GM21390 (cell line): ENCODE data around the gene ZDHHC9.

Experiments
- ATAC-seq: cut with Tn5 transposase; IDR thresholded peaks from one replicate; pipeline ENCODE4 v1.9.1; 2021; ENCODE audit not compliant: unreplicated experiment

Gene ZDHHC9

GRCh38 chrX:129787336-129788055, 56.2 kb downstream of the ZDHHC9 start:
- ATAC-seq: no peak

GRCh38 chrX:129786210-129786651, 57.5 kb downstream of the ZDHHC9 start:
- ATAC-seq: peak; percentile 81

DNA sequence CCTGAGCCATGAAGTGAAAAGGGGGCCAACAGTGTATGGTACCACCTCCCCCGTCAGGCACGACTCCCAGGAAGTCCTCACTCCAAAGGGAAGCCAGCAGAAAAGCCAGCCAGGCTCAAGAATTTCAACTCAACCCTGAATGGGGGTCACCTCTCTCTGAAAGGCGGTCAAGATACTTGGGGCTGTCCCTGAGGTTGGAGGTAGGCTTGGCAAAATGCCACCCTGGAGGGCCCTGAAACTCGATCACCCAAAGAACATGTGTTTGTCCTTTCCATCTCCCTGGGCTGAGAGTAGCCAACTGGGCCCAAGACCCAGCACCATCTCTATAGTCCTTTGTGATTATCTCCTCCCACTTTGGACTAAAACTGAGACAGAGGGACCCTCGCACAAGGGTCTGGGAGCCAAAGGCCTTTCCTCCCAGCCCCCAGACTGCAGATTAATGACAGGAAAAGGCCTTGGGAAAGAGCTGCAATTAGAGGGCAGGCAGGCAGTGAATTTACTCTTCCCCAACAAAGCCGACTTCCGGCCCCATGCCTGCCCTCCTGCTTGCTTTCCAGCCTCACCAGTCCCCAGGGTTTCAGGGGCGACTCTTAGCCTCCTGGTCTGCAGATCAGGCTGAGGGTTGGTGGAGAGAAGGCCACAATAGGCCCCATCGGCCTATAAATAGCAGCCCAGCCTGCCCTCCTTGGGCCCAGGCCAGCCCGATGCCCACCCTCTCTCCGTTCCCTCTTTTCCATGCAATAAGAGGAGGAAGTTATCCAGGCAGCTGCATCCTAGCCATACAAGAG, 58.3 kb downstream of the ZDHHC9 start:
- ATAC-seq: no peak

DNA sequence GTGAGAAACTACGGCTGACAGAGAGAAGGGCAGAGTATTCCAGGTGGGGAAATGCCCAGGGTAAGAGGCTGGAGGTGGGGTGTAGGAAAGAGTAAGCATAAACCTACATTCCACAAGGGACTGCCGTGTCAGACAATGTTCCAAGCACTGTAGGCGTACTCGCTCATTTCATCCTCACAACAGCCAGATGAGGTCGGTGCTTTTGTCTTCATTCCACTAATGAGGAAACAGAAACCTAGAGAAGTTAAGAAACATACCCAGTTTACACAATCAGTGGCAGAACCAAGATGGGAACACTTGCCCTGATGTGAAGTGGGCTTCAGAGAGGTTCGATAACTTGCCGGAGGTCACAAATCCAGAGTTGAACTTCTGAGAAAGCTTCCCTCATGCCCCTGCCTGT, 59.3 kb downstream of the ZDHHC9 start:
- no peak for ATAC-seq

- no peak for ATAC-seq
These were observed 60.4 kb downstream of the ZDHHC9 start for GRCh38 chrX:129783291-129783713.

- no peak for ATAC-seq
These were observed 61.0 kb downstream of the ZDHHC9 start for GRCh38 chrX:129782706-129783105.

GRCh38 chrX:129781680-129782495, 61.8 kb downstream of the ZDHHC9 start:
- ATAC-seq: no peak

- peak; percentile 76 for ATAC-seq
These were observed 62.5 kb downstream of the ZDHHC9 start for GRCh38 chrX:129781134-129781672.

DNA sequence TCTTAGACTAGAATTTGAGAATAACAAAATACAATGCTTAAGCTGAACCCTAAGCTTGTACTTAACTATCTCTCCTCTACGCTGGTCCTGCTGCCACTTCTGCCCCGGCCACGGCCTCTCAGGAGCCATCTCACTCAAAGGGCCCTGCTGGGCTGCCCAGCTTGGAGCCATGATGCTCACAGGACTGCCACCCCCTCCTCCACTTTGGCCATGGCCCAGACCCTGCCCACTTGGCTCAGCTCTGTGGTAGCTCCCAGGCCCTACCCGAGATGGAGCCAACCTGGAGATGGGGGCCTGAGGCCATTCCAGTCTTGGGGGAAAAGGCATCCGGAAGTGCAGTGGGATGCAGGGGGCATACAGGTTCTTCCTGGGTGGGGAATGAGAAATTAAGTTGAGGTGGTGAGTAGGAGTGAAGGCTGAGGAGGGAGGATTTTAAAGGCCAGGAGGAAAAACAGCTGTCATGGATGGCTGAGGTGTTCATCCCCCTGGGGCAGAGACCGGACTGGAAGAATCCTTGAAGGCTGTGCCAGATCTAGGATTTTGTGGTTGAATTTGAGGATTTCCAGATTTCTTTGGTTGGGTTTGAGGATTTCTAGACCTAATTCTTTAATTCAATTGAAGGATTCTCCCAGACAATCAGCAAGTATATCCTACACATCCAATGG, 63.1 kb downstream of the ZDHHC9 start:
- no peak for ATAC-seq

GRCh38 chrX:129779747-129780146, 63.9 kb downstream of the ZDHHC9 start, which contains the start of gene SASH3:
TSS of gene SASH3 (plus strand) at chrX:129779949. CDS start at chrX:129780098, 149 bp downstream.
- ATAC-seq: peak; percentile 30

GRCh38 chrX:129779086-129779672, 64.5 kb downstream of the ZDHHC9 start:
- no peak for ATAC-seq

- peak; percentile 31 for ATAC-seq
These were observed 66.3 kb downstream of the ZDHHC9 start for GRCh38 chrX:129777218-129778030.

DNA sequence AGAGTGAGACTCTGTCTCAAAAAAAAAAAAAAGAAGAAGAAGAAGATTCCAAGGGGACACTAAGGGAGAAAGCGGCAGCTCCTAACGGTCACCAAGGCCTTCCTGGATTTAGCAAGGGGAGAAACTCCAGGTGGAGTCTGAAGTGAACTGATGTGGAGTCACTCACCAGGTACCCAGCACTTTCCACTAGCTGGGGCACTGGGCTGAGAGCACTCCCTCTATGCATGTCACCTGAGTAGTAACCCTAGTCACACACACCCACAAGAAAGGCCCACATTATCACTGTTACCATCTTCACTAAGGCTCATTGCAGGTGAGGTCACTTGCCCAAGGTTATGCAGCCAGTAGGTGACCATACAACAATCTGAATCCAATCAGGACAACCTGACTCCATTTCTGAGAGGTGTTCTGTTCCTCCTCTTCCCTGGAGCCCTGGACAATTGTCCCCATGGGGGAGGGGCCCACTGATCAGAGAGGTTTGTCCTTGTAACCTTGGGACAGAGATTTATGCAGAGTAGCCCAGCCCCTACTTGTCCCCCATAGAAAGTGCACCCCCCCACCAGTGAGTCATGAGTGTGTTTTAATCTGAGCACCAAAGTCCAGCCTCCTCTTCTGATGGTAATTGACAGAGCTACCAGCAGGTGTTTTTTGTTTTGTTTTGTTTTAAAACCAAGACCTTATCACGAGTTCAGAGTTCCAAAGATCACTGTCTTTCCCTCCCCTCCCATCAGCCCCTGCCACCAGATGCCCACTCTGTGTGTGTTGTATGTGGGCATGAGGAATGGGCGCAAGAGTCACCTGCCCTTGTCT, 69.8 kb downstream of the ZDHHC9 start:
- no peak for ATAC-seq

- peak; percentile 64 for ATAC-seq
These were observed 70.8 kb downstream of the ZDHHC9 start for GRCh38 chrX:129772796-129773431.

GRCh38 chrX:129771266-129771995, 72.3 kb downstream of the ZDHHC9 start:
- no peak for ATAC-seq

GRCh38 chrX:129769467-129770154, 74.1 kb downstream of the ZDHHC9 start:
- ATAC-seq: peak; percentile 53
